Right lobe of liver (tissue), 4 donors: ENCODE measurements around the gene JMJD8.

Experiments used
- CTCF ChIP-seq, 4 donors: fragments of 200-600 bp in 3 of 4; fragments of 450-650 bp in 1 of 4; IDR thresholded peaks; one replicate each; pipeline versions ENCODE4 v1.5.1 to v1.8.0; 2016 to 2022; ENCODE audit warnings: antibody characterized with exemption in 4 of 4, mild to moderate bottlenecking in 2 of 4
- POLR2A ChIP-seq: fragments of 450-650 bp; IDR thresholded peaks from one replicate; pipeline ENCODE4 v1.6.1; 2017; ENCODE audit warnings: antibody characterized with exemption, mild to moderate bottlenecking
- donor health status: DM: no; HTN: no; CAD: no.
- donor health status: DM: no; HTN: no; CAD: no.
- donor health status: DM: no; HTN: yes; CAD: no.

GRCh38 chr16:638034-638543 lies 46.0 kb downstream of the JMJD8 start:
- no peak for TF ChIP-seq CTCF (IDR thresholded peaks at IDR 0.05)
- TF ChIP-seq POLR2A = no peak
